Measurements from ENCODE around the gene CAMLG.

- TF ChIP-seq POLR2A (IDR thresholded peaks at IDR 0.05; ENCODE audit: low read length) (no peak), GATA1 (IDR thresholded peaks at IDR 0.05; ENCODE audit: low read depth, low read length) (no peak)
Observed at GRCh38 chr5:134758176-134758503, 19.8 kb downstream of the CAMLG start.
